GM10266 (cell line): ENCODE data around the gene AGAP1.

Experiments
- DNase-seq: peaks from one replicate; pipeline ENCODE4 v3.0.0; 2012; ENCODE audit errors: extremely low spot score
- TF ChIP-seq, protein P1 (sequence below): IDR thresholded peaks from 2 replicates; pipeline ENCODE4 v1.5.1; 2012; ENCODE audit warnings: mild to moderate bottlenecking, low read depth; ENCODE audit not compliant: control insufficient read depth, insufficient read depth; ENCODE audit errors: missing control alignments

AGAP1 gene

DNA sequence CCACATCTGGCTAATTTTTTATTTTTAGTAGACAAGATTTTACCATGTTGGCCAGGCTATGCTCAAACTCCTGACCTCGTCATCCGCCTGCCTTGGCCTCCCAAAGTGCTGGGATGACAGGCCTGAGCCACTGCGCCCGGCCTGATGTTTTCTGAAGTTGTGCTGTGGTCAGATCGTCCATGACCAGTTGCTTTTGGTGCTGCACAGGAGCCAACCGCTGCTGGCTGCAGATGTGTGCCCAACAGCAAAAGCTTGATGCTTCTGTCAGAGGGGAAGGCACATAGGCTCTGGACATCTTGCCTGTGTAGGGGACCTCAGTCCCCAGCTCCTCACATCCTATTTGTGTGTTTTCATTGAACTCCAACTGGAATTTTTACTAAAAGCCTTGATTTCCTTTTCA, 218.3 kb downstream of the AGAP1 start:
- TF ChIP-seq, protein P1, sequence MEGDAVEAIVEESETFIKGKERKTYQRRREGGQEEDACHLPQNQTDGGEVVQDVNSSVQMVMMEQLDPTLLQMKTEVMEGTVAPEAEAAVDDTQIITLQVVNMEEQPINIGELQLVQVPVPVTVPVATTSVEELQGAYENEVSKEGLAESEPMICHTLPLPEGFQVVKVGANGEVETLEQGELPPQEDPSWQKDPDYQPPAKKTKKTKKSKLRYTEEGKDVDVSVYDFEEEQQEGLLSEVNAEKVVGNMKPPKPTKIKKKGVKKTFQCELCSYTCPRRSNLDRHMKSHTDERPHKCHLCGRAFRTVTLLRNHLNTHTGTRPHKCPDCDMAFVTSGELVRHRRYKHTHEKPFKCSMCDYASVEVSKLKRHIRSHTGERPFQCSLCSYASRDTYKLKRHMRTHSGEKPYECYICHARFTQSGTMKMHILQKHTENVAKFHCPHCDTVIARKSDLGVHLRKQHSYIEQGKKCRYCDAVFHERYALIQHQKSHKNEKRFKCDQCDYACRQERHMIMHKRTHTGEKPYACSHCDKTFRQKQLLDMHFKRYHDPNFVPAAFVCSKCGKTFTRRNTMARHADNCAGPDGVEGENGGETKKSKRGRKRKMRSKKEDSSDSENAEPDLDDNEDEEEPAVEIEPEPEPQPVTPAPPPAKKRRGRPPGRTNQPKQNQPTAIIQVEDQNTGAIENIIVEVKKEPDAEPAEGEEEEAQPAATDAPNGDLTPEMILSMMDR = no peak

DNA sequence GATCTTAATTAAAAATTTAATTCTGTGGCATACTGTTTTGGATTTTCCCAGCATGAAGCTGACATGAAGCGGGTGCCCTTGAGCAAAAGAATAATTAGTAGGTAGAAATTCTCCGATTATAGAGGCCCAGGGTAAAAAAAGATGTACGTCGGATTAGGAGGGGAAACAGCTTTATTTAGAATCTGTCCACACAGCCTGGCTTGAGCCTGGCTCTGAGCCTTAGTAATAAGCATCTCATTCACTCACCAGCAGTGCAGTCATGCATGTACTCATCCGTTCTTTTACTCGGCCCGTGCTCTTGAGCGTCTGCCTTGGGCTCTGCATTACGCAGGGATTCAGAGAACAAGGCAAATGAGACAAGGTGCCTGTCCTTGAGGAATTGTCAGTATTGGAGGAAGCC, 219.3 kb downstream of the AGAP1 start:
- DNase-seq = no peak
- TF ChIP-seq, protein P1 = no peak

More for the DNA sequence above, 218.3 kb downstream of the AGAP1 start:
- no peak for DNase-seq

DNA sequence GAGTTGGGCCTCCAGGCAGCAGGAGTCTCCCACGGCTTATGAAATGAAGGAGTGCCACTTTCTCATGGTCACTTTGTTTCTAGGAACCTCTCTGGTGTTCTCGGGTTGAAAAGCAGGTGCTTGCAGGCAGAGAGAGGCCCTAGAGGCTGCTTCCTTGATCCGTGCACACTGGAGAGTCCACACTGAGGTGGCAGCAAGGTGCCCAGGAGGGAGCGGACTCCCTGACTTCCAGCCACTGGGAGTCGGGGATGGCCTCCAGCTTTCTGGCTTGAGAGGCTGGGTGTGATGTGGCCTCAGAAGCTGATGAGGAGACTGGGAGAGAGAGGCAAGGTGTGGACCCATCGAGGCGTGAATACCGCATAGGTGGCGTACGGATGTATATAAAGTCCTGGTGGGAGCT, 221.8 kb downstream of the AGAP1 start:
- no peak for DNase-seq
- TF ChIP-seq, protein P1 = no peak

DNA sequence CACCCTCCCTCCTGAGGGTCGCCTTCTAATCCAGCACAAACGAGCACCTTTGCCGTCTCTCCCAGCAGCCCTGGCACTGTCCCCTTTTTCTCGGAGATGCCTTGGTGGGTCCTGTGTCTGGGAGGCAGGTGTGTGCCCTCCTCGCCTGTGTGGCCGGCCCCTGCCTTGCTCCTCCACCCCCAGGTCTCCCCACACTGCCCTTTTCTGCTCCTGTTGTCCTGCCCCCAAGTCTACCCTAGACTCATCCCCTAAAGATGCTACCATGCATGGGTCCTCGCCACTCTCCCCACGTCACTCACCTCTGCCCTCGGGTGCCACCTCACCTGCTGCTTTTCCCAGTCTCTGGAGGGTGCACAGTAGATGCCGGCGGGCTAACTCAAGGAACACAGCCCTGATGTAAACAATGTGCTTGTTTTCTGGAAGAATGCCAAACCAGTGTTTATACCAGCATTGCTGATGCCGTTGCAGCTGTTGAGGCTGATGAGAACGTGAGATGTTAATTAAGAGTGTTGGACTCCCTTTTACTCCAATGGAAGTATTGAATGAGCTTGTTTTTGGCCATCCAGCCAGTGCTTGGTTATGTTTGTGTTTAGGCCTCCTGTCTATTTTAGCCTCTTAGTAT, 223.1 kb downstream of the AGAP1 start:
- DNase-seq = no peak
- TF ChIP-seq, protein P1 = no peak

DNA sequence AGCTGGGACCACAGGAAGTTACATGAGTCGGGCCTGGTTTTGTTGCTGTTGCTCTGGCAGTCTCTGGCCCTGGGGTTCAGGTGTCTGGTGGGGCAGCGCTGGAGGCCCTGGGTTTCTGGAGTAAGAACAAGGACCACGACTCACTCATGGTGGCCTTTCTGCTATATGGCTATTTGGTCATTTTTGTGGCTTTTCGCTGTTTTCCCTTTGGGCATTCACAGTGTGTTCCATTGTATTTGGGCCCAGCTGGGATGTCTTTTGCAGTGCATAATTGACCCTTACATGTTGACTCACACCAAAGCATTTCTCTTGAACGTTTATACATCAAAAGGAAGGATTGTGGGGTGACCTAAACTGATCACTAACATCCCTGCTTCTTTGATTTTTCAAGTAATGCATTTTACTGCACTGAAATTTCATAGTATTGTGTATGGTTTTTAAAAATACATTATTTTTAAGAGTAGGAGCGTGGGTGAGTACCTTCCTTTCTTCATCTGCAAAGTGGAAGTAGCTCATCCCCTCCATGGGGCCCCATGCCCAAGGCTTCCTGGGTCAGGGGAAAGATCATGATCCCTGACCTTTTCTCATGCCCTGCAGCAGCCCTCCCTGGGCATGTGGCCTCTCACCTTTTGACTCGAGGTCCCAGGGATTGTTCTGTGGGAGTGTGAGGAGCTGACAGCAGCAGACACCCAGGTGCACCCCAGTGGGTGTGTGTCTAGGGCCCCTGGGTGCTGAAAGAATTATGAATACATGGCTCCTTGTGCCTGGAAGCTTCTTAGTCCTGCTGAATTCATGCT, 225.5 kb downstream of the AGAP1 start:
- TF ChIP-seq, protein P1 = no peak
- DNase-seq = no peak

DNA sequence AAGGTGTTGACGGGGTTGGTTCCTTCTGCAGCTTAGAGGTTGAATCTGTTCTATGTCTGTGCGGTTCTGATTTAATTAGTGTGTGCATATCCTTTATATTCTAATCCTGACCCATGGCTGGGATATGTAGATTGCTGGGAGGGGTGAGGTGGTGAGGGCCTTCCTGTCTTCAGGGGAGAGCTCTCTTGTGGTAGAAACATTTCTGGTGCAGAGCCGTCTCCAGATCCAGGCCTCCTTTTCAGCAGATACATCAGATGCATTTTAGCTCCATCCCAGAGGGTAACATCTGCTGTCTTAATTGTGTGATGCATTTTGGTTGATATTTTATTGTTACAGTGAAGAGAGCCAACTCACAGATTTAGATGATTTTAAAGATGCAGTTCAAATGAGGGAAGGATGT, 227.8 kb downstream of the AGAP1 start:
- no peak for DNase-seq
- TF ChIP-seq, protein P1 = no peak

DNA sequence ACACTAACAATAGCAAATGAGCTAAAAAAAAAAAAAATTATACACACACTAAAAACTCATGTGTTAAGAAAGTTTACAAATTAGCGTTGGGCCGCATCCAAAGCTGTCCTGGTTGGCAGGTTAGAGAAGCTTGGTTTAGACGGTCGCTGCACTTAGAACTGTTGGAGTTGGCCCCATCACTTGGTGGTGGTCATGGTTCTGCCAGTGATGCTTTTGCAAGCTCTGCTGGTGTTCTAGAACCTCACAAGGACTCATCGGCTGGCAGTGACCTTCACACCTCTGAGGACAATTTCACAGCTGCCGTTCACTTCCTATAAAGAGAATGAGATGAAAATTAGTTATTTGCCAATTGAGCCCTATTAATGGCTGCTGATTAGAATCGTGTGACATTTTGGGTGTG, 229.0 kb downstream of the AGAP1 start:
- no peak for DNase-seq
- TF ChIP-seq, protein P1 = no peak
